HT1080 (cell line): ENCODE results near the gene NR1D2. TPM values are rescaled to one million over a fixed set of nuclear protein-coding genes. Genes with fewer than 3 reads are reported as not detected.
"Not testable (repeated sequence)": the region's sequence is repeated elsewhere in the genome, so short reads cannot be mapped to it uniquely, and the experiment has no call there.

Experiments
- DNase-seq: peaks from one replicate; pipeline ENCODE4 v3.0.0-alpha.2; 2015; ENCODE audit warnings: low read depth
- total RNA-seq: library from RNA; depleted of rRNA; stranded (reverse); fragments of >200 nt; shearing (Covaris generic); gene quantifications from 2 replicates; pipeline ENCODE4 v1.2.3, GENCODE V29; 2014; rRNA removed

The NR1D2 gene
- total RNA-seq, 1 experiment from 2014 or later, result 46.4 TPM

DNA sequence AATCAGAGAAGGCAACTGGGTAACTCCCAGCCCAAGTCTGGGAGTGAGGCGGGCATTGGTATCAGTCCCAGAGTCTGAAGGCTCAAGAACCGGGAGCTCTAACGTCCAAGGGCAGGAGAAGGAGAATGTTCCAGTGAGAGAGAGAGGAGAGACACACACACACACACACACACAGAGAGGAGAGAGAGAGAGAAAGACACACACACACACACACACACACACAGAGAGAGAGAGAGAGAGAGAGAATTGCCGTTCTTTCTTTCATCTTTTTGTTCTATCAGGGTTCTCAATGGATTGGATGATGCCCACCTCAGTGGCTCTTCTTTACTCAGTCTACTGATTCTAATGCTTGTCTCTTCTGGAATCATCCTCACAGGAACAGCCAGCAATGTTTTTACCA is 57.0 kb downstream of the NR1D2 start:
- no peak for DNase-seq

GRCh38 chr3:24003466-24003865 is 58.4 kb downstream of the NR1D2 start:
- DNase-seq, result no peak

DNA sequence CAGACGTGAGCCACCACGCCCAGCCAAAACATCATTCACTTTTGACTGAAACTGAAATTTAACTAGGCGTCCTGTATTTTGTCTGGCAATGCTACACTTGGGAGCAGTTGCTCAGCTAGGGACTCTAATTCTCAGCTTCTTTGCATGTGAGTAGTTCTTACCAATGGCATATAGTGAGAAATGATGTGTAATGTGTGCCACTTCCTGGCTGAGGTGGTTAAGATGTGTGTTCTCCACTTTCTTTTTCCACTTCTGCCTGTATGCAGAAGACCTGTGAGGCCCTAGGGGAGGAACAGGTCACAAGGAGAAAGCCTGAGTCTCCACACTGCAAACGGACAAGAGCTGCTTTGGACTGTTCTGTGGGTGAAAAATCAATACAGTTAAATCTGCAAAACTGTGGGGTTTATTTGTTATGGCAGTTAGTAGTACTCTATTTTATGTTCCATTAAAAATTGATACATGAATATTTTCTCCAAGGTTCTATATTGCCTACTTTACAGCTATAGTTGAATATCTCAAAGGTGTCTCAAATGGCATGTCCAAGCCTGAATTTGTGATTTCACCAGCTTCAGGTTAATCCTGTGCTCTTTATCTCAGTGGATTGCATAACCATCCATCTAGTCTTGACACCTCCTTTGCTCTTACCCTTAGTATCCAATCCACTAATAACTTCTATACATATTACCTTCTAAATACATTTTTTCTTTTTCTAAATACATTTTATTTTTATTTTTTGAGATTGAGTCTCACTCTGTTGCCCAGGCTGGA is 59.3 kb downstream of the NR1D2 start:
- peak; percentile 55 for DNase-seq

GRCh38 chr3:24005669-24006068 is 60.6 kb downstream of the NR1D2 start:
- no peak for DNase-seq

DNA sequence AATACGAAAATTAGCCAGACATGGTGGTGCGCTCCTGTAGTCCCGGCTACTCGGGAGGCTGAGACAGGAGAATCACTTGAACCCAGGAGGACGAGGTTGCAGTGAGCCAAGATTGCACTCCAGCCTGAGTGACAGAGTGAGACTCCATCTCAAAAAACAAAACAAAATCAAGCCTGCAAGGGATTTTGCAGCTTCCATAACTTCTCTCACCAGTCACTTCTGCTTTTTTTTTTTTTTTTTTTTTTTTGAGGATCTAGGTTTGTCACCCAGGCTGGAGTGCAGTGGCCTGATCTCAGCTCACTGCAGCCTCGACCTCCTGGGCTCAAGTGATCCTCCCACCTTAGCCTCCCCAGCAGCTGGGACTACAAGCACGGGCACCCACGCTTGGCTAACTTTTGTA is 65.7 kb downstream of the NR1D2 start:
- not testable (repeated sequence) for DNase-seq

DNA sequence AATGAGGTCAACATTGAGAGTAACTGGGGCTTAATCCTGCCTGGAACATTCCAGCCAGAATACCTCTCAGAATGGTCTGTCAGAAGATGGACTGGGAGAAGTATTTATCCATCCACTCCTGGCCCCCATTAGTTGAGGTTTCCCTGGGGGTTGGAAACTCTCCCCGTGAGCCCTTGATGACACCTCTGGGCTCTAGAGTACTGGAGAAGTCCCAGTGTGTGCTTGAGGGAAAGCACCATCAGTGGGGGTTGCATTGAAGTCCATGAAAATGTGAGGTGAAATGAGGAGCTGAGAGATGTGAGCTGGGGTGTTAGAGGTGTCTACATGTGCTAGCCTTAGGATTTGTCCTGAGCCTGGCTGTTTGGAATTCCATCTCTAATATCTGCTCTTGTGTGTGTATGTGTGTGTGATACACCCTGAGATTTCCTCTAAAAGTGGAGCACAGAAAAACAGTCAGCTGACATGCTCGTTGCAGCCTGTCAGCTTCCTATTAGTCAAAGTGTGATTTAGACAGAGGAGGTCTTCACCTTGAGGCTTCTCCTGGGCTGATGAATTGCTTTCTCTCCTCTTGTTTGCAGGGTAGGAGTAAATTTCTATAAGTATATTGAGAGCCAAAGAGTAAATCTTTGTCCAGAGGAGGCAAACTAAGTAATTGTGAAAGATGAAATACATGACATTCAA is 67.6 kb downstream of the NR1D2 start:
- no peak for DNase-seq

DNA sequence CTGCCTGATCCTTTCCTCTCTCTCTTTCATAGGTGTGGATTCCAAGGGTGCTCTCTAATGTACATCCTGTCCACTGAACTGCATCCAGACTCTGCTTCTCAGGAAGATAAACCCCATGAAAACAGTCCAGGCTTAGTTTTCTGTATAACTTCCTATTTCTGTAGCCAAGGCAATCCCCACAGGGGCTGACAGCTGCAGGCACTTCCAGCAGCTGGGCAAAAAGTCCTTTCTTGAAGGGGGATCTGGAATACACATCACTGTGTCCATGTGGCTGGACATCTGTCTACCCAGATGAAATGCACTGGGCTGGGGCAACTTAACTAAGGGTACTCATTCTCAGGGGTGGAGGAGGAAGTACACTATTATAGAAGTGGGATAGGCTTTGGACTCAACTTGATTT is 72.2 kb downstream of the NR1D2 start:
- no peak for DNase-seq

GRCh38 chr3:24018784-24019570 is 73.9 kb downstream of the NR1D2 start:
- no peak for DNase-seq

- DNase-seq, result no peak
These were observed 74.5 kb downstream of the NR1D2 start for GRCh38 chr3:24019585-24019984.

DNA sequence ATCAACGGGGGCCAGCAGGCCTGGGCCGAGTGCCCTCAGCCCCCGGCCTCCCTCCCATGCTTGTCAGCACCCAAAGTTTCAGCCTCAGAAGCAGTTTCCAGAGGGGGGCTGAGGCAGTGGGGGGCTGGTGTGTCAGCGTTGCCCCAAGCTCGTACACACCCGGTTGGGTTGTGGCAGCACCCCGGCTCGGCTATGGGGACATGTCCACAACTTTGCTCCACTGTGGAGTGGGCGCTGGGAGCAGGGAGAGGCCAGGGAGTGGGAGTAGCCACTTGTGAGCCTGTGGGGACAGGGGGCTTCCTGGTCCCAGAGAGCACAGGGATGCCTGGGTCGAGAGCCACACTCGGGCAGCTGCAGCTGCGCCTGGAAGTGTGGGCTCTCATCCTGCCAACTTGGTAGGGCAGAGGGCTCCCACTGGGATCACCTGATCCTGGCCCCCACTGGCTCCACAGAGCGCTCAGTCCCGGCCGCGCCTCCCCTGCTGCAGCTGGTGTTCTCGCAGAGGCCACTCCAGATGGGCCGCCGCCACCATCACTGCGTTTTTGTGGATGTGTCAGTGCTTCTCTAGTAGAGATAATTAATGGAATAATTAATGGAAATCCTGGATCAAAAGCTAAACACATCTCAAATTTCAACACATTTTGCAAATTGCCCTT is 75.1 kb downstream of the NR1D2 start:
- no peak for DNase-seq

DNA sequence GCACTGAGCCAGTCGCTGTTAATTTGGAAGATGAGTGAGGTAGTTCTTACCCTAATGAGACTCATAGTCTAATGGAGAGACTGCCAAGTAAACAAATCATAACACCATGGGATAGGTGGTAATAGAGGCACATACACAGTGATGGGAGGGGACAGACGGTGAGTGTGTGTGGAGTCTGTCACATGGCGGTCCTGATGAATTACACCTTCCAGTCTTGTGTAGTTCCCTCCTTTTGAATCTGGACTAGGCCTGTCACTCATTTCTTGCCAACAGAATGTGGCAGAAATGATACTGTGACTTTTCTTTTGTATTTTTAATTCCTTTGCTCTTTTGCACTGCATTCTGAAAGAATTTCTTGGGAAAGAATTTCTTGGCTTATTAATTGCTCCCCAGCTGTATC is 78.1 kb downstream of the NR1D2 start:
- DNase-seq, result no peak

GRCh38 chr3:24025805-24026204 is 80.7 kb downstream of the NR1D2 start:
- no peak for DNase-seq

DNA sequence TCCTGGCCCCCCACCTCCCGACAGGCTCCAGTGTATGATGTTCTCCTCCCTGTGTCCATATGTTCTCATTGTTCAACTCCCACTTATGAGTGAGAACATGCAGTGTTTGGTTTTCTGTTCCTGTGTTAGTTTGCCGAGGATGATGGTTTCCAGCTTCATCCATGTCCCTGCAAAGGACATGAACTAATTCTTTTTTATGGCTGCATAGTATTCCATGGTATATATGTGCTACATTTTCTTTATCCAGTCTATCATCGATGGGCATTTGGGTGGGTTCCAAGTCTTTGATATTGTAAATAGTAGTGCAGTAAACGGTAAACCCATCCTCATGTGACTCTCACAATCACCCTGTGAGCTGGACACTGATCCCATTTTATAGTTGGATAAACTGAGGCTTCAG is 81.6 kb downstream of the NR1D2 start:
- DNase-seq, result not testable (repeated sequence)

- no peak for DNase-seq
These were observed 82.9 kb downstream of the NR1D2 start for GRCh38 chr3:24027946-24028345.

Other genes starting within 250 kb of the NR1D2 start
- gene UBE2E1, start 139.3 kb upstream of the NR1D2 start, total RNA-seq, result 105 and 134 TPM in 2 replicates
- 24.1 and 25.0 TPM in 2 replicates for gene NKIRAS1, start 28.3 kb upstream of the NR1D2 start, total RNA-seq
- gene RPL15, start 28.2 kb upstream of the NR1D2 start, total RNA-seq, result 2,510 and 2,511 TPM in 2 replicates